IPS DF 19.7 (cell line): ENCODE results near the gene FRMD4A.
"Not testable (repeated sequence)": the region's sequence is repeated elsewhere in the genome, so short reads cannot be mapped to it uniquely, and the experiment has no call there.

Experiments
- DNase-seq: peaks from one replicate; pipeline ENCODE4 v3.0.0-alpha.2; 2013; ENCODE audit warnings: low read depth, low spot score

FRMD4A gene

DNA sequence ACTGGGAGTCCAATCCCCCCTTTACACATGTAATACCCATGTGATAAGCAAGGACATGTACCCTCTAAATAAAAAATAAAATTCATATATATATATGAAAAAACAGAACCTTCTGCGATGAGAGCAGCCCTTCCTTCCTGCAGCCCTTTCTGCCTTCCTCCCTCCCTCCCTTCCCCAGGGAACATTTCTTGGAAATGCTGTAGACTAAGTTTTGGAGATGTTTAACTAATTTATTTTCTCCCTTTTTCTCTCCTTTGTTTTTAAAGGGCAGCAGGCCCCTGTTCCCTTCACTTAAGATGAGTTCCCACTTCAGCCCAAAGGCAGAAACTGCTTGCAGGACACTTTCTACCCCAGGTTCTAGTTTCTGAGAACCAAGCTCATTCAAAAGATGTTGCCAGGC lies 179.2 kb downstream of the FRMD4A start:
- no peak for DNase-seq

DNA sequence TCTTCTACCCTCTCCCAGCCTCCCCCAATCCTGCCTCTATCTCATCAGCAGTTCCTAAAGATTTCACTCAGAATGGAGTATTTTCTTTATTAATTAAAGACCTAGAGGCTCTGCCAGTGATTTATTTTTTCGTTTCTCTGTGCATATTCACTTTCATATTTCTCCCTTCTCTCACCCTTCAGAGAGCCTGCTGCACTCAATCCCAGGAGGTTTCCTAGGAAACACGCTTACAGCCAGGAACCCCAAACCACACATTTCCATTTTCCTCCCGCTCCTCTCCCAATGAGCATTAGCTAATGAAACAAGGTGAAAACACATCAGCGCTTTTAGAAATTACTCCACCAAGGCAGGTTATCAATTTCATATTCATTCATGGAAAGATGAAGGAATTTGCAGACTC lies 180.2 kb downstream of the FRMD4A start:
- DNase-seq = no peak

DNA sequence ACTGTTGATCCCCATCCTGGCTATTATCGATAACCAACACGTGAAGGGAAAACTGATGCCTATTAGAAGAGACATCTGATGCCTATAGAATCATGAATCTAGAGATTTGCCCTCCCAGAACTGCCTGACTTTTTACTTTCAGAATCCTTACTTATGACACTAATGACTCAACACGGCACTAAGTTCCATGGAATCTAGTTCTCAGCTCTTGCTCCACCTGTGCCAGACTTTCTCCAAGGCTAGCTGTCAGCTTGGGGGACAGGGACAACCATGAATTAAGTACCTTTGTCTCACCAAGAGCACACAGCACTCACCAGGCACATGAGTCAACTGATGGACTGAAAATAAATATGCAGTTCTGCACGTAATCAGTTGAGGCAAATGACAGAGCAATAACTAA lies 184.2 kb downstream of the FRMD4A start:
- DNase-seq = no peak

DNA sequence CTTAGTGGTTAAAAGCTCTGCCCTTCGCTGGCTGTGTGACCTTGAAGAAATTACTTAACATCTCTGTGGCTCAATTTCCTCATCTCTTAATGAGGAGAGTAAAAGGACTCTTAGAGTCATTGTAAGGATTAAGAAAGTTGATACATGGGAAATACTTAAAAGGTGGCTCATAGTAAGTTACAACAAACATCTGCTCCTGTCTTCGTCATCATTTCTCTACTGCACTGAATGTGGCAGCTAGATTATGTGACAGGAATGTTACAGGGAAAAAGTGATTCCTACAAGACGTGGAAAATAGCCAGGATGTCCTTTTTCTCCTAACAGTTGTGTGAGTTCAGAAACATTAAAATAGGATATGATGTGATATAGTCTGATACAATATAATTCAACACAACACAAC lies 184.7 kb downstream of the FRMD4A start:
- DNase-seq = no peak

DNA sequence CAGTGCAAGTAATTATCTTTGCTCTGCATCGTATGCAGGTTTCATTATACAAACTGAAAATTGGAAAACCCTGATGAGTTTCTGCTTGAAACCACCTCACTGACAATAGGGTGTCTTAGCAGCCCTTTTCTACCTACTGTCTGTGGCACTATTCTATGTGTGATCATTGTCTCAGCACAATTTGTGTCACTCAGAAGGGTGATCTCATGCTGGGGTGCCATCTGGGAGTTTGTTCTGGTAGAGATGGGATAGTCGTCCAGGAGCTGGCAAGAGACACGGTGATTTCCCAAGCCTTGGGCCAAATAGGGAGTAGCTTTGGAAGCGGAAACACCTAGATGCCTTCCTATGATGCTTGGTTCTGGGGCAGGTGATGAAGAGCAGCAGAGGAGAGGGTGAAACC lies 186.3 kb downstream of the FRMD4A start:
- DNase-seq = no peak

DNA sequence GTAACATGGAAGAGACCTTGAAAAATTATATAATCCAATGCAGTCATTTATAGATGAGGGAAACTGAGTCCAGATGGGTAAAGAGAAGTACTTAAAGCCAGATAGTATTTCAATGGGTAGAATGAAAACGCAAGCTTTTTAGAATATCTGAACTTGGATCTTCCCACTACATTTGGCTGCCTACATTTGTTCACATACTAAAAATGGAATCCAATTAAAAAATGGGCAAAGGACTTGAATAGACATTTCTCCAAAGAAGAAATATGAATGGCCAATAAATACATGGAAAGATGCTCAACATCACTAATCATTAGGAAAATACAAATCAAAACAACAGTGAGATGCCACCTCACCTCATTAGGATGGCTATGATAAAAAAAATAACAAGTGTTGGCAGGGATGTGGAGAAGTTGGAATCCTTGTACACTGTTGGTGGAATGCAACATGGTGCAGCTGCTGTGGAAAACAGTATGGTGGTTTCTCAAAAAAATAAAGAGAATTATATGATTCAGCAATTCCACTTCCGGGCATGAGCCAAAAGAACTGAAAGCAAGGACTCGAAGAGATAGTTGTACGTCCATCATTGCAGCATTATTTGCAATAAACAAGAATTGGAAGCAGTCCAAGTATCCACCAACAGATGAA lies 188.0 kb downstream of the FRMD4A start:
- DNase-seq = no peak

DNA sequence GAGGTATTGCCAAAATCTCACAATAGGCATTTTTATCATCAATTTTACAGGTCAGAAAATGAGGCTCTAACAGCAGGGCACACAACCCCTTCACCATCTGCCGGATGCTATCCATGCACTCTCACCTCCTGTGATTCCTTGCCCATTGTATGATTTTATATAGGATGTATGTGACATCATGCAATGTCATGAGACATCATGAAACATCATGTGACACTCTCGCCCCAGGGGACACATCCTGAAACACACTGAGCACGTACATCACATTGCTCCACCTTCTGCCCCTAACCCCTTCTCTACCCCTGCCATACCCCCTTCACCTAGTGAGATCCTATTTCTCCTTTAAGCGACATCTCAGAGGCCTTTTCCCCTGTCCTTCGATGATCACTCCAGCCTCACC lies 189.4 kb downstream of the FRMD4A start:
- no peak for DNase-seq

DNA sequence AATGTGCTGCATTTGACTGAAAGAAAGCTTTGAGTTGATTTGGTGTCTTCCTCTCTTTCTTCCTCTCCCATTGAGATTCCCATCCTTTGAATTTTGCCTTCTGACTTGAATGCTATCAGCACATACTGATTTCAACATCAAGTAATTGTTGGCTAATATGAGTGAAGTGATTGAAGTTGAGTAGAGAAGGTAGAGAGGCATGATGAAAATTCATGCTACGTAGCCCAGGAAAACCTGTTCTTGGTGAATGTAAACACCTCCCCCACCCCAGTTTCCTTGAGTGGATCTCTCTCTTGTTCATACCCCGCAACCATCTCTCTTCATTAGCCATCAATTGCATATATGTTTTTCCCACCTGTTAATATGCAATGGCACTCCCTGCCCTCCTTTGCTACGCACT lies 193.3 kb downstream of the FRMD4A start:
- DNase-seq = no peak

DNA sequence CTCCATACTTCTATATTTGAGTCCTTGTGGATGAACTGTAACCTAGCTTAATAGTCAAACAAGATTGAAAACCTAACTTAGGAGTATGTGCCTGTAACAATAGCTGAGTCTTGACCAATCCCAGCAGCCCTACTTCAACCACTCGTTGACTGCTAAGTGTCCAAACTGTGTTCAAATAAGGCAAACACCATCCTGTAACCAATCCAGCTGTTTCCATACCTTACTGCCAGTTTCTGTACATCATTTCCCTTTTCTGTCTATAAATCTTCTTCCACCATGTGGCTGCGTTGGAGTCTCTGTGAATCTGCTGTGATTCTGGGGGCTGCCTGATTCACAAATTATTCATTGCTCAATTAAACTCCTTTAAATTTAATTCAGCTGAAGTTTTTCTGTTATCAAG lies 195.5 kb downstream of the FRMD4A start:
- not testable (repeated sequence) for DNase-seq

DNA sequence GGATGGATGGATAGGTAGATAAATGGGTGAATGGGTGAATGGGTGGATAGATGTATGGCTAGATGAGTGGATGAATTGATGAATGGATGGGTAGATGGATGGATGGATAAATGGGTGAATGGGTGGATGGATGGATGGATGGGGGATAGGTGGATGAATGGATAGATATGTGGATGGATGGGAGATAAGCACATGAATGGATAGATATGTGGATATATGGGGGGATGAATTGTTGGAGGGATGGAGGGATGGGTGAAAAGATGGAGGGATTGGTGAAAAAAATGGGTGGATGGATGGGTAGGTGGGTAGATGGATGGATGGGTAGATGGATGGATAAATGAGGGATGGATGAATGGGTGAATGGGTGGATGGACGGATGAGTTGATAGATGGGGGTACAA lies 196.4 kb downstream of the FRMD4A start:
- DNase-seq = no peak

DNA sequence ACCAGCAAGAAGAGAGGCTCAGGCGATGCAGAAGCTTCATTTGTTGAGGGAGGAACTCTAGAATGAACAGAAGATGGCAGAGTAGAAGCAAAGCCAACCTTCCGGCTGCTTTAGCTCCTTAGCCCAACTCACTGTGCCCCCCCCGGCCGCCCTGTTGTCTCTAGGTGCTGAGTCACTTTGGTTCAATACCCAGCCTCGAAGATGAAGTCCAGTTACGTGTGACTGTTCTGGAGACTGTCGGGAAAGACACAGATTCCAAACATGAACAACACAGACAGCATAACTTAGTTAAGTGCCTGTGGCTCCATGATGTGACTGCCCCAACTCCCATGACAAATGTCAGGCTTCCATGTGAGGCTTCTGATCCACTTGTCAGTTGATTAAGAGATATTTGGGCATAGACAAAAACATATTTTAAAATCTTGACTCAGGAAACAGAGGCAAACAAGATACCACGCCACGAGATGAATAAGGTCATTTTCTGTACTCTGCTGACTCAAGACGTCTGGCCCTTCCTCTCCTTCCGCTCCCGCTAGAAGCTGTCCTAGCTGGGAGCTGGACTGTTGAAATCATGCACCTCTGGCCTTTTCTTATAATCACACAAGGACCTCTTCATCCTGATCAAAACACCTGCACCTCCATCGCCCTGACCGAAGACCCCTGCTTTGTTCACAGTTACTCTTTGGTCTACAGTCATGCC lies 199.3 kb downstream of the FRMD4A start:
- DNase-seq = no peak

DNA sequence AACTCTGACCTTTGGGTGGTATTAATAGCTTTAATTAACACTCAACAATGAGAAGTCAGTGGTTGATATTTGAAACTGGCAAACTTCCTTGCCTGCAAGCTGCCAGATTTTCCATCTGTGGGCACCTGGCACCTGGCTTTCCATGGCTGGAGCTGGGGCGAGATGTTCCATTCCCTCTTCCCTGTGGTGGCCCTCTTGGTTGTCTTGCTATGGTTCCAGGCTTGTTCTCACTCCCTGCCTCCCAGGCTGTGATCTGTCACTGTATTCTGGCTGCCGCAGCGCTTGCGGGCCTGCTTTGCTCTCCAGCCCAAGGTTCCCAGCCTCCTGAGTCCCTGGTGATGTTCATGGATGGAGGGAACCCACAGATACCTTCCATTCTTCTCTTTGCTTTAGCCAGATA lies 201.0 kb downstream of the FRMD4A start:
- DNase-seq = no peak

DNA sequence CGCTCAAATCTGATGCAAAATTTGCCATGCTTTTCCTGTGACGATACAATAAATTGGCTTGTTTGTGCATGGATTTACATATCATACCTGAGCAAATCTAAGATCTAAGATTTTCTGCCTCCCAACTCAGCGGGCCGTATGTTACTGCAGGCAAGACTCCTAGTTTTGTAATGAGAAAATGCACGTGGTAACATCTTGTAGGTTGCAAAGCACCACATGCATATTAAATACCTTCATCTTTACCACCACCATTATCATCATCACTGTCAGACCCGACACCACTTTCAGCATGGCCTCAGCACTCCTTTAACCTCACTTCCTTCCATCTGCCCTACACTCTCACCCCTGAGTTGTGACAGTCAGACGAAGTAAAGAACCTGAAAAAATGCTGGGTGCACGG lies 202.2 kb downstream of the FRMD4A start:
- no peak for DNase-seq

DNA sequence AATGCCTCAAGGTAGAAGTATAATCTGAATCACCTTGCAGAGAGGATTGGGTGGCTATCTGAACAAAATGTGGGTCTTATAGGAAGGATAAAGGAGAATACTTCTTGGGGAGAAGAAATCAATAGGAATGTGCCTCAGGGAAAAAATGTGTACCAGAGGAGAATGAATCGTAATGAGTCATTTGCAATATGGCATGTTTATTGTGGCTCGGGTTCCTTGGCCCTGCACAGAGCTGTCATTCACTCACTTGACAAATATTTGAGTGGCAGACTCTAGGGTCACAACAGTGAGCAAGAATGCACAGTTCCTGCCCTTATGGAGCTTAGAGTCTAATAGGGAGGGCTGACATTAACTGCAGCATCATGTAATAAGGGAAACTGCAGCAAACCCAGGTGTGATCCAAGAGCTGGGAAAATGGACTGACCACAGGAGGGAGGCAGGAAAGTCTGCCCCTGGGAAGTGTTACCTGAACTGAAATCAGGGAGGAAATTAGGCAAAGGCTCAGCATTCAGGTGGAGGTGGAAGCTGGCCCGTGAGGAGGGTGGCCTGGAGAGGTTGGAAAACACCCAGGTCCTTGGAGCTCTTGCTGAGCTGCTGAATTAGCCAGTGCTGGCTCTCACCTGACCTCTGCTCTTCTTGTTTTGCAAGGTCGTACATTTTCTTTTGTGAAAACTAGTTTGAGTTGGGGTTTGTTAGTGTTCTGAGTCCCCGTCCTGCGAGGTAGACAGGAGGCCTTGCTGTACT lies 203.9 kb downstream of the FRMD4A start:
- DNase-seq = no peak

DNA sequence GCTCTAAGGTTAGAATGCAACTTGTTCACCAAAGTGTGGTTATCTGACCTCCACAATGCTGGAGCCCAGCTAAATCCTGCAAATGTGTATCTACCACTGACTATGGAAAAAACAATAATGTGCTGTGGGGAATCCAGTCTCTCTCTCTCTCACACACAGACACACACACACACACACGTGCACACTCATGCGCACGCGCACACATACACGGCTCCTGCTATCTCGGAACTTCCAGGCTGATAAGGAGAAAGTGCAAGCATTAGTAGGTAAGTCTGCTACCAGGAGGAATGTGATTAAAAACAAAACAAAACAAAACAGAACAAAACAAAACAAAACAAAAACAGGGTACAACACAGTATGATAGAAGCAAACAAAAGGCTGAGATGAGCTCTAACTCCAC lies 205.2 kb downstream of the FRMD4A start:
- DNase-seq = no peak

DNA sequence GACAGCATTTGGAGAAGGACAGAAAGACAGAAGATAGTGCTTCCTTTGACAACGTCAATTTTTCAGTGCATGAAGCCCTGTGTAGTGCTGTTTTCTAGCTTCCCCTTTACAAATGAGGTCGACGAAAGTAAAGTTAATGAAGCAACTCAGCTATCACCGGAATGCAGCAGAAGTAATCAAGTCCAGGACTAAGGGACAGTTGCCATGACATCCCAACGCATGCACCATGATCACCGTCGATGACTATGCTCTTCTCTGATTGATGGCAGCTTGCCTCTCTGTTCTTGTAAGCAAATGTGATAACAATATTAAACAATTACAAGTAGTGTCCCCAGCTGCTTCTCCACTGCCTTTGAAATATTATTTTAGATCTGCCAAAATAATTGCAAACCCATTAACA lies 205.8 kb downstream of the FRMD4A start:
- DNase-seq = no peak

DNA sequence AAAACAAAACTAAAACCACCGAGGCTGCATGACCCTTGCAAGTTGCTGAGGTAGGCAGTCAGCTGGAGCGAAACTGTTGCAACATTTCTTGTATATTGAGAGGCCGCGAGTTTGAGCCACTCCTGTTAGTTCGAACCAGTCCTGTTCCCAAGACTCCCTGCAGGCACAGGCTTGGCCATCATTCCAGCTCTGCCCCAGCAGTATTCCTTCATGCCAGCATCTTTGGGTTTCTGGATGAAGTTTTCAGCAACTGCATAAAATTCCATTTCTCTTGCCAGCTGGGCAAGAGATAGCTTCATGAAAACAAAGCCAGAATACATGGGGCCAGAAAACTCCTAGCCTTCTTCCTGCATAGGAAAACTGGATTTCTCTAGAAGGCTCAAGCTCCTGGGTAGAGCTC lies 207.6 kb downstream of the FRMD4A start:
- DNase-seq = no peak

DNA sequence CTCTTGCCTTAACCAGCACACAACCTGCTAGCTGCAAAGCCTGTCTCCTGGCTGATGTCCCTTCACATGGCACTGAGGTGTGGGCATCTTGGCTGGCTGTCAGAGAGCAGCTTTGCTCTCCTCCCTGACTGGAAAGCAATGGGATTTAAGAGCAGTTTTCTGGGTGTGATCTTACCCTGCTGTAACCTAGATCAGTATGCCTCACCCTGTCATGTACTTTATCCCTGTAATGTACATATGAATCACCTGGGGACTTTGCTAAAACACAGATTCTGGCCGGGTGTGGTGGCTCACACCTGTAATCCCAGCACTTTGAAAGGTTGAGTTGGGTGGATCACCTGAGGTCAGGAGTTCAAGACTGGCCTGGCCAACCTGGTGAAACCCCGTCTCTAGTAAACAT lies 209.9 kb downstream of the FRMD4A start:
- DNase-seq = no peak

DNA sequence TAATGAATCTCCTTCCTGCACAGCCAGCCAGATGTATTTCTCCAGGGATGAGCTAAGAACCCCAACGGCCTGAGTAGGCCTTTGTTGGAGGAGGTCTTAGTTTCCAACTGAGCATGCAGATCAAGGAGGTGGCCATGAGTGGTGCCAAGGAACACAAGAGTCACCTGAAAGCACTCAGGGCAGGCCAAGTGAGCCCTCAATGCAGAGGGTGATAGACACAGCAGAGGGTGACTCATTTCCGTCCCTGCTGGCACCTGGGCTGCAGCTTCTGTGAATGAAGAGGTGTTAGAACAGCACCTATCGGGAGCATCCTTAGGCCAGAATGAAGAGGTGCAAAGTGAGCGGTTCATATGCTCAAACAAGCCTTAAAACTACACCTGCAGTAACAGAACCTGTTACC lies 211.8 kb downstream of the FRMD4A start:
- no peak for DNase-seq

DNA sequence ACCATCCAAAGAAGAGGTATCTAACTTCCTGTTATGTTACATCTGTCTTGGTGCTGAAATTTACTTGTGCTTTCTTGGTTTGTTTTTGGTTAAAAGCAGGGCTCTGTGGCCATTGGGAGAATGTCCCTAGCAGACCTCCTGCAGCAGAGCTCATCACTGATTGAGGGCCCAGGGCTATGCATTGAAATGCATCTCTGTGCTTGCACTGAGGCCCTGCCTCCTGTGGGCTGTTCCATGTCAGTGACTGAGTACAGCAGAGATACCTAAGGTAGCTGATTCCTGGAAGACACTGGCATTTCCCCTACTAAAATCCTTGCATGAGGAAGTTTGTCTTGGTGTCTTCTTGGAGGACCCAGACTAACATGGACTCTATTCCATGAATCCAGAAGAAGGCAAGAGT lies 213.9 kb downstream of the FRMD4A start:
- no peak for DNase-seq

DNA sequence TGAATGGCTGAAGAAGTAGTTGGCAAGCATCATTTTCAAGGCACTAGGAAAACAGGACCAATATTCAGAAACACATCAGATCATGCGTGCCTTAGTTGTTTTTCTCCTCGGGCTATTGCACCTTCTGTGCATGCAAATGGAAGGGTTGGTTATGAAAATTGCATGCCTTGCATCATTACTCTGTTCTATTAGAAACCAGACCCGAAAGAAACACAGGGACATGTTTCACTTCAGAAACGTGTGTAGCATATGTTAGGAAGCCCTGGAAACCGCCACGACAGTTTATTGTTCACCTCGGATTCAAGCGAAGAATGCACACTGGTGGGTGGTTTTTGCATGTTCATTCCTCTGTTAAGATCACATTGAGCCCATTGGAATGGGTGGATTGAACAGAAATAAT lies 214.7 kb downstream of the FRMD4A start:
- no peak for DNase-seq

DNA sequence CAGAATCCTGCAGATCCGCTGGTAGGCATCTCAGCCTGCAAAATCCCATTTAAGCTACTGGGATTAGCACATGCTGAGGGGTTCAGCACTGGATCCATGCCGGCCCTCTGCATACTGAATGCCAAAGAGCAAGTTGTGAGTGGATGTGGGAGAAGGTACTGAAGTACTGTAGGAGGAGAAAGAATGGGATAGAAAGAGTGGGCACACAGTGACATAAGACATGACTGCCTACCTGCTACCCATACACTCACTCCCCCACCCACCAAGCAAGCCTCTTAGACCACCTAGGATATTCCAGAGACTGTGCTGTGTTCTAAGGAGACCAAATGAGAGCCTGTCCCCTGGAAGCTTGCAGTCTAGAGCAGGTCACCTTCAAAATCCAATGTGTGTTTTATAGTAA lies 215.9 kb downstream of the FRMD4A start:
- no peak for DNase-seq

DNA sequence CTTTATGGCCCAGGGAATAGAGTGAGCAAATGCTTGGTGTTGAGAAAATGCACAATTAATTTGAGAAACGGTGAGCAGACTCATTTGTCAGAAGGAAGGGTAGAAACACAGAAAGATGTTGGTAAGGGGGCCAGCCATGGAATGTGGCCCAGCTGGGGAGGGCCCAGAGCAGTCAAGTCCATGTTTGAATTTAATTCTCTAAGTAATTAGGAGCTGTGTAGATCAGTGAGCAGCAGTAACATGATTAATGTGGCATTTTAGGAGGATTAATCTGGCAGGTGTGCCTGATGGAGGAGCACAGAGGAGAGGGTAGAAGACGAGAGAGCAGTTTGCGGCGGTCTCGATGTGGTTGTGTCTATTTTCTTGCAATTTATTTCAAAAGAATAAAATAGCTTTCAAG lies 218.7 kb downstream of the FRMD4A start:
- DNase-seq = no peak
